Colonic mucosa (tissue), 4 donors: ENCODE measurements around the gene TRDMT1. TPM values are rescaled to one million over a fixed set of nuclear protein-coding genes. Genes with fewer than 3 reads are reported as not detected.

Experiments used
- DNase-seq: peaks from one replicate; pipeline ENCODE4 v3.0.0-alpha.2; 2020
- H3K27ac ChIP-seq: fragments of 200-600 bp; one replicate; pipeline ENCODE4 v1.8.0; 2021
- H3K27me3 ChIP-seq: fragments of 200-600 bp; one replicate; pipeline ENCODE4 v1.8.0; 2021
- H3K36me3 ChIP-seq: fragments of 200-600 bp; one replicate; pipeline ENCODE4 v1.8.0; 2021
- H3K4me1 ChIP-seq: fragments of 200-600 bp; one replicate; pipeline ENCODE4 v1.8.0; 2021; ENCODE audit warnings: mild to moderate bottlenecking
- H3K4me3 ChIP-seq: fragments of 200-600 bp; one replicate; pipeline ENCODE4 v1.8.0; 2021
- H3K9ac ChIP-seq, 2 donors: one replicate each; pipeline ENCODE4 v1.7.0; 2013; ENCODE audit warnings: control low read depth in 2 of 2, low read depth in 2 of 2, low read length in 2 of 2
- H3K9me3 ChIP-seq: fragments of 200-600 bp; one replicate; pipeline ENCODE4 v1.8.0; 2021
- CTCF ChIP-seq: fragments of 200-600 bp; IDR thresholded peaks from one replicate; pipeline ENCODE4 v1.8.0; 2022; ENCODE audit warnings: antibody characterized with exemption, mild to moderate bottlenecking
- intact Hi-C: fragments of 100-400 bp; cut with DNase I; formaldehyde crosslinking; loops from one replicate; pipeline ENCODE4 v1.14.1; 2022
- total RNA-seq, 2 donors: library from RNA; stranded (reverse); fragmentation: NEBNext Ultra II Directional in 1 of 2; extraction: Animal tissue kit (Norgen Biotek cat#: 25700) in 1 of 2; gene quantifications; one replicate each; pipeline ENCODE4 v1.2.1, GENCODE V29; 2021
- donor health status: healthy.
- donor health status: DM: no; HTN: no; CAD: no.
- donor health status: DM: no; HTN: no; CAD: no.

The TRDMT1 gene
- total RNA-seq, 2 donors from 2014 or later = 3.4 to 3.5 TPM

- H3K27me3 ChIP-seq = no peaks in the 10 kb centered on the region
- DNase-seq = no peak
- no peaks in the 10 kb centered on the region for H3K9me3 ChIP-seq
- no peak overlapping the region for H3K27ac ChIP-seq
- no peaks in the 10 kb centered on the region for H3K36me3 ChIP-seq
- no peak overlapping the region for H3K9ac ChIP-seq
- TF ChIP-seq CTCF = no peak
- H3K4me3 ChIP-seq = no peak overlapping the region
- no peaks in the 10 kb centered on the region for H3K4me1 ChIP-seq
- intact Hi-C loops = no loop called here
These were observed 26.8 kb downstream of the TRDMT1 start for GRCh38 chr10:17174626-17175025.

DNA sequence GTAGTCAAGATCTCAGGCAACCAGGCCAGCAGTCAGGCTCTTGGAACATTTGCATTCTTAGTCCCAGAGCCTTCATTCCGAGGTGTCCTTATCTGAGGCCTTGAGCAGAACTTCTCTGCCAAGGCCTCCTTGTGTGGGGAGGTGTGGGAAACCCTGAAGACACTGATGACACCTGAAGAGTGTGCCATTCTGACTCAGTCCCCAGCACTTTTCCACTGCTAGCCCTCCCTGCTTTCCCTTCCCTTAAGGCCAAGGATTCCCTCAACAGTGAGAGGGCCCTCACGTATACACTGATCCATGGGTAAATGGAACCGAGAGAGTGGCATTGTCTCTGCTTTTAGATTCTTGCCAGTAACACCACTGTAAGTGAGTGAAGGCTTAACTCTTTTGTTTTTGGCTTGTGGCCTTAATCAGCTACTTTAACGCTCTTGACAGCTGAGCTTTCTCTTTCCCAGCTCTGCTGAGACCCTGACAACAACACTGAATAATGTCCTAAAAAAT is 30.3 kb downstream of the TRDMT1 start:
- DNase-seq = no peak
- Histone ChIP-seq H3K36me3 (no peaks in the 10 kb centered on the region), H3K9me3 (no peaks in the 10 kb centered on the region), H3K27me3 (no peaks in the 10 kb centered on the region), H3K4me3 (no peak overlapping the region), H3K27ac (no peak overlapping the region), H3K9ac (no peak overlapping the region), H3K4me1 (no peaks in the 10 kb centered on the region)
- TF ChIP-seq CTCF = no peak
- intact Hi-C loops = no loop called here

- TF ChIP-seq CTCF = no peak
- Histone ChIP-seq H3K36me3 (no peaks in the 10 kb centered on the region), H3K27ac (no peak overlapping the region), H3K4me1 (no peaks in the 10 kb centered on the region), H3K4me3 (no peak overlapping the region), H3K27me3 (no peaks in the 10 kb centered on the region), H3K9me3 (no peaks in the 10 kb centered on the region), H3K9ac (no peak overlapping the region)
- DNase-seq = no peak
- intact Hi-C loops = no loop called here
These were observed 31.7 kb downstream of the TRDMT1 start for GRCh38 chr10:17169803-17170202.

DNA sequence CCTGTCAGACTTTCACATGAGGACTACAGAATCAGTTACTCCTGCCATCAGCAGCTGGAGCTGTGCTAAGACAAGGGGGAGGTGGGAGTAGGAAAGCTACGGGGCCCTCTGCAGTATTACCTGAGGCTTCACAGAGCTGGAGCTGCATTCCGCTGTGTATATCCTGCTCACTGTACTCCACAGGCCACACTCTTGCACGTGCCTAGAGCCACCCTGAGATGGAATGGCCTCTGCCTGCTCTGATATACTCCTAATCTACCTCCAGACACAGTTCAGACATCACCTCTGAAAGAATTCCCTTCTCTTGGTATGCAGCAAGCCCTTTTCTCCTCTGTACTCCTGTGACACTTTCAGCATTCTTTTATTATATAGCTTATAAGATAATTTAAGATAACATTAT is 34.8 kb downstream of the TRDMT1 start:
- intact Hi-C loops = no loop called here

DNA sequence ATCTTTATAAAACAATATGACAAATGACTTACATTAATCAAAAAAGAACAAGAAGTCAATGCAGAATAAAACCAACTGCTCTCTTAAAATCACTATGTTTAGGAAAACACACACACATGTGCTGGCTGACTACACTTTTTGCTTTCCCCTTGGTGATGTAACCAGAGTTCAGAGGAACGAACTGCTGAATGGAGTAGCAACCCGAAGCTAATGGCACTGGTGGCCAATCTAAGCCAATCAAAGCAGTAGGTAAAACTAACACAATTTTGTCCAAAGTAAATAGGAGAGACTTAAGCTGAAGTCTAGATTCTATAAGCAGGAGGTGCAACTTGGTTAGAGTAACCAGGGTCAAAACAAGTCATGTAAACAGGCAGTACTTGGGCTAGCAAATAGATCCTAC is 38.6 kb downstream of the TRDMT1 start:
- no peak for TF ChIP-seq CTCF
- no peak overlapping the region for H3K9ac ChIP-seq
- no peaks in the 10 kb centered on the region for H3K4me1 ChIP-seq
- no peaks in the 10 kb centered on the region for H3K9me3 ChIP-seq
- no peaks in the 10 kb centered on the region for H3K36me3 ChIP-seq
- H3K27me3 ChIP-seq = no peaks in the 10 kb centered on the region
- intact Hi-C loops = no loop called here
- DNase-seq = no peak
- no peak overlapping the region for H3K27ac ChIP-seq
- no peak overlapping the region for H3K4me3 ChIP-seq

More for the DNA sequence above, 34.8 kb downstream of the TRDMT1 start:
- no peak for DNase-seq
- no peak overlapping the region for H3K4me3 ChIP-seq
- H3K36me3 ChIP-seq = no peaks in the 10 kb centered on the region
- no peaks in the 10 kb centered on the region for H3K4me1 ChIP-seq
- H3K9ac ChIP-seq = no peak overlapping the region
- H3K27ac ChIP-seq = no peak overlapping the region
- no peaks in the 10 kb centered on the region for H3K9me3 ChIP-seq
- H3K27me3 ChIP-seq = no peaks in the 10 kb centered on the region
- no peak for TF ChIP-seq CTCF
